Measurements from ENCODE around the gene HPCAL4.

Gene HPCAL4

GRCh38 chr1:39659110-39659509 lies 32.1 kb downstream of the HPCAL4 start:
- no peak overlapping the region for H3K27ac Mint-ChIP-seq
- no peaks in the 10 kb centered on the region for H3K9me3 Mint-ChIP-seq
- H3K27me3 Mint-ChIP-seq: peaks cover 4% of the 10 kb centered on the region
- no peaks in the 10 kb centered on the region for H3K36me3 Mint-ChIP-seq (ENCODE audit: low read depth)
- DNase-seq: no peak
- no peak overlapping the region for H3K4me3 Mint-ChIP-seq
- H3K4me1 Mint-ChIP-seq (ENCODE audit: low read depth): peaks cover 6% of the 10 kb centered on the region

DNA sequence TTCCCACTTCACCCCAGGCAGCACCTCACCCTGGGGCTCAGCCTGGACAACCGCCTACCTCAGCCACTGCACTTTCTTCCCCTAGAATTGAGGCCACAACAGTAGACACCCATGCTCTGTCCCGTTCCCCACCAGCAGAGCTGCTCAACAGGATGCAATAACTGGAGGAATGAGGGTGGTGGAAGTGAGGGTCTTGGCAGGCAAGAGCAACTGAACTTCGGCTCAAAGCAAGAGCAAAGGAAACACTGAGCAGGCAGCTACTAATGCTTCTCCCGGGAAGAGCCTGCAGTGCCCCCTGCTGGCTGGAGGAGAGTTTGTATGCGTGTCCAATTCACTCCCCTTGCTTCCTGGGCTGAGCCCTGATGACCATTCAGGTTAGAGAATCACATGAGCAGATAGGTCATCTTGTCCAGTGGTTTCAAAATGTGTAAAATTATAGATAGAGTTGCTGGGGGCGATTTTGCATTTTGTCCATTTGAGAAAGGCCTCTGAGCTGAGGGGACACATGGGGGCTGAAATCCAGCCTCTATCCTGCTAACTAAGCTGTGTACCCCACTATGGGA lies 33.2 kb downstream of the HPCAL4 start:
- H3K27ac Mint-ChIP-seq: peak overlapping the region; percentile 64
- DNase-seq: peak; percentile 76
- no peaks in the 10 kb centered on the region for H3K36me3 Mint-ChIP-seq (ENCODE audit: low read depth)
- peaks cover 11% of the 10 kb centered on the region for H3K4me1 Mint-ChIP-seq (ENCODE audit: low read depth)
- H3K4me3 Mint-ChIP-seq: no peak overlapping the region
- H3K9me3 Mint-ChIP-seq: no peaks in the 10 kb centered on the region
- H3K27me3 Mint-ChIP-seq: peaks cover 10% of the 10 kb centered on the region

- no peak for DNase-seq
- no peak overlapping the region for H3K27ac Mint-ChIP-seq
- H3K27me3 Mint-ChIP-seq: peaks cover 10% of the 10 kb centered on the region
- no peak overlapping the region for H3K4me3 Mint-ChIP-seq
- no peaks in the 10 kb centered on the region for H3K36me3 Mint-ChIP-seq (ENCODE audit: low read depth)
- peaks cover 11% of the 10 kb centered on the region for H3K4me1 Mint-ChIP-seq (ENCODE audit: low read depth)
- H3K9me3 Mint-ChIP-seq: no peaks in the 10 kb centered on the region
These were observed 33.8 kb downstream of the HPCAL4 start for GRCh38 chr1:39657402-39657801.

- no peak for DNase-seq
- no peak overlapping the region for H3K27ac Mint-ChIP-seq
- no peaks in the 10 kb centered on the region for H3K36me3 Mint-ChIP-seq (ENCODE audit: low read depth)
- peaks cover 11% of the 10 kb centered on the region for H3K4me1 Mint-ChIP-seq (ENCODE audit: low read depth)
- peaks cover 10% of the 10 kb centered on the region for H3K27me3 Mint-ChIP-seq
- no peak overlapping the region for H3K4me3 Mint-ChIP-seq
- H3K9me3 Mint-ChIP-seq: no peaks in the 10 kb centered on the region
These were observed 34.8 kb downstream of the HPCAL4 start for GRCh38 chr1:39656391-39656790.

DNA sequence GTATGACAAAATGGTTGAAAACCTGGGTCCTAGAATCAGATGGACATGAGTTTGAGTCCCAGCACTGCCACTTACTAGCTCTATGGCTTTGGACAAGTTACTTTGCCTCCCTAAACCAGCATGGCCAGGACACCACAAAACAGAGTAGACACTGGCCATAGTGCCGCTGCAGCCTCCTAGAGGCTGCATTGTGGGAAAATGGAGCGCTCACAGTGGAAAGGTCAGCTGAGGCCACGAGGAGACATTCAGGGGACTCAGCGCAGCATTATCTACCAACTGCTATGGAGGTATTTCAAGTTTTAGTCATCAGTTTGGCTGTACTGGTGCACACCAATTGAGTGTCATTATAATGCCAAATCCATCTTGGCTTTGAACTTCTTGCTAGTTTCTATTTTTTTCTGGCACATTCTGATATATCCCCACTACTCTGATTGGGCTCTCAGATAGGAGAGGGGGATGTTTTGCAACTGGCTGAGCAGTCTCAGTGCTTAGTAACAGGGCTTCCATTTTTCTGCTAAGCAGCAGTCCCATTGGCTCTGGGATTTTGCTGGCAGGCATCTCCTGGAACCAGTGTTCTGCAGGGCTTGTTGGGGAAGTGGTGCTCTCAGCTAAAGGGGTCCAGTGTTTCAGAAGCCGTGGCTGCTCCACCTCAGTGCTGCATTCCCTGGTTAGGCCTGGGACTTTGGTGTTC lies 35.5 kb downstream of the HPCAL4 start:
- Mint-ChIP-seq H3K27me3 (peaks cover 10% of the 10 kb centered on the region), H3K4me1 (ENCODE audit: low read depth) (peaks cover 11% of the 10 kb centered on the region), H3K9me3 (no peaks in the 10 kb centered on the region), H3K27ac (no peak overlapping the region), H3K4me3 (no peak overlapping the region), H3K36me3 (ENCODE audit: low read depth) (no peaks in the 10 kb centered on the region)
- no peak for DNase-seq

DNA sequence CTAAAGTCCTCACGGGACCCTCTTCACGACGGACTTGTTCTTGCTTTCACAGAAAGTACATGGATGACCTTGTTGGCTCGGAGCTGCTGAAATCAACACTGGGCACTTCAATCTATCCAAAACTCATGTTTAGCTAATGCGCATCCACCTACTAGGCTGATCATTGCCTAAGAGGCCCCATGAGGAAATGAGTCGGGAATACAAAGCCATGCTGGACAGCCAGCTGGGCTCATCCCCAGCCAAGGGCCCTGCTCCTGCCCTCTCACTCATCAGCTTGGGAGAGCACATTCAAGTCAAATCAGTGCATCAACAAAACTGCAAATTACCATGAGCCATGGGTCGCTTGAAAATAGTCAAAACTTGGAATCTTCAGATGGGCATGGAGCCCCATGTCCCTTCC lies 36.9 kb downstream of the HPCAL4 start:
- DNase-seq: no peak
- Mint-ChIP-seq H3K36me3 (ENCODE audit: low read depth) (no peaks in the 10 kb centered on the region), H3K27me3 (peaks cover 10% of the 10 kb centered on the region), H3K27ac (no peak overlapping the region), H3K9me3 (no peaks in the 10 kb centered on the region), H3K4me3 (no peak overlapping the region), H3K4me1 (ENCODE audit: low read depth) (peaks cover 11% of the 10 kb centered on the region)

DNA sequence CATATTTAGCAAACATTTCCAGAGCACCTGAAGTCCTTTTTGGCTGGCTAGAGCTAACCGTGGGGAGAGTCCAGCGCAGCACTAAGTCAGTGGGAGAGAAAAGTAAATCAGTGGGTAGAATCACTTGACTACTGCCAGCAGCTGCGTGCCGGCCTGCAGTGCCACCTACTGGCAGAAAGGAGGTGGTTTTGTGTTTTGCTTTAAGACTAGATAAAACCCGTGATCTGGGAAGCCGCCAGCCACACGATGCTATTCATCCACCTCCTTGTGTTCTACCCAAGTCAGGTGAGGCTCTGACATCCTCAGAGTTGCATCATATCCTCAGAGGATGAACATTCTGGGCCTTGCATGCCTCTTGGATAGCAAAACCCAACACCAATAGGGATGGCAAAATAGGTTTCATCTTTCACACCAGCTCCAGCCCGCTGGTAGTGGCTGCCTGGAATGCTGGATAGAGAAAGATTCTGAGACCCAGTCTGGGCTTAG lies 37.6 kb downstream of the HPCAL4 start:
- Mint-ChIP-seq H3K4me1 (ENCODE audit: low read depth) (peaks cover 11% of the 10 kb centered on the region), H3K4me3 (no peak overlapping the region), H3K27ac (no peak overlapping the region), H3K9me3 (no peaks in the 10 kb centered on the region), H3K27me3 (peaks cover 10% of the 10 kb centered on the region), H3K36me3 (ENCODE audit: low read depth) (no peaks in the 10 kb centered on the region)
- DNase-seq: peak; percentile 80

DNA sequence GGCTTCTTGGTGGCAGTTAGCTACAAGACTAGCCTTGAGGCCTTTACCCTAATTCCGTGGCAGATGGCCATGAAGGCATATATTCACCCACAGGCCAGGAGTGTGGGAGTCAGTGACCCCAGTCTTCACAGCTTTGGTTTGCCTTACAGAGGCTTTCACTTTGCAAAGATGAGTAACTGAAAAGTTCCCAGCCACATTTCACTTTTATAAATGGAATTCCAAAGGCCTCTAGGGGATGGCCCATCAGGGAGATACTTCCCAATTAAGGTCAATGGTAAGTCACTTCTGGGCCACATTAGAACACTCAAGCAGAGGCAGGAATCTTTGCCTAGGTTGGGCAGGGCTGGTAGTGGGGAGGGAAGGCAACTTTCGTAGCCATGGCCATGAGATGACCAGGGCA lies 38.7 kb downstream of the HPCAL4 start:
- Mint-ChIP-seq H3K9me3 (no peaks in the 10 kb centered on the region), H3K27me3 (peaks cover 10% of the 10 kb centered on the region), H3K36me3 (ENCODE audit: low read depth) (no peaks in the 10 kb centered on the region), H3K27ac (no peak overlapping the region), H3K4me1 (ENCODE audit: low read depth) (peaks cover 5% of the 10 kb centered on the region), H3K4me3 (no peak overlapping the region)
- DNase-seq: no peak

- Mint-ChIP-seq H3K9me3 (no peaks in the 10 kb centered on the region), H3K27ac (no peak overlapping the region), H3K4me1 (ENCODE audit: low read depth) (peaks cover 5% of the 10 kb centered on the region), H3K27me3 (peaks cover 10% of the 10 kb centered on the region), H3K36me3 (ENCODE audit: low read depth) (no peaks in the 10 kb centered on the region), H3K4me3 (no peak overlapping the region)
- DNase-seq: no peak
These were observed 39.1 kb downstream of the HPCAL4 start for GRCh38 chr1:39652105-39652504.

- Mint-ChIP-seq H3K4me1 (ENCODE audit: low read depth) (peaks cover 5% of the 10 kb centered on the region), H3K4me3 (no peak overlapping the region), H3K36me3 (ENCODE audit: low read depth) (no peaks in the 10 kb centered on the region), H3K27me3 (peaks cover 10% of the 10 kb centered on the region), H3K27ac (no peak overlapping the region), H3K9me3 (no peaks in the 10 kb centered on the region)
- DNase-seq: no peak
These were observed 40.8 kb downstream of the HPCAL4 start for GRCh38 chr1:39650431-39650830.

DNA sequence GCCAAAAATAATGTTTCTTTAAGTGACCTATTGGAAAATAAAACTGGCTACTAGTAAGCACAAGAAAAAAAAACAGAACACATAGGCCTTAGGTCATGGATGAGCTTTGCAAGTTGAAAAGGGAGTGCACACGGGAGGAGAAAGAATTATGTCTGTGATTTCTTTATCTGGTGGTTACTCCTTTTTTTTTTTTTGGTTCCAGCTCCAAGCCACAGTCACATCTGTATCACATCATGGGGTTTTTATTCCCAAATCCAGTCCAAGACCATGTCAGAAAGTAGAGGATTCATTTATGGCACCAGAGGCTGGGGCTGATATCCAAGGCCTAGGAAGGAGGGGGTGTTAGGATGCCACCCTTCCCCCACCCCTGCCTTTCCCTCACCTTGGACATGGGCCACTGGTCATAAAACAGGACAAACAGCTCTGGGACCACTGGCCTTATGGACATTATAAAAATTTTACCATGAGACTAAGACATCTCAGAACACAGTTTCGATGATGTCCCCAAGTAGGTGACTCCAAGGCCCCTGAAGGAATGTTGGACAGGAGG lies 41.5 kb downstream of the HPCAL4 start:
- peaks cover 5% of the 10 kb centered on the region for H3K4me1 Mint-ChIP-seq (ENCODE audit: low read depth)
- no peak overlapping the region for H3K27ac Mint-ChIP-seq
- H3K27me3 Mint-ChIP-seq: peaks cover 10% of the 10 kb centered on the region
- H3K9me3 Mint-ChIP-seq: no peaks in the 10 kb centered on the region
- no peak overlapping the region for H3K4me3 Mint-ChIP-seq
- H3K36me3 Mint-ChIP-seq (ENCODE audit: low read depth): no peaks in the 10 kb centered on the region
- DNase-seq: no peak

DNA sequence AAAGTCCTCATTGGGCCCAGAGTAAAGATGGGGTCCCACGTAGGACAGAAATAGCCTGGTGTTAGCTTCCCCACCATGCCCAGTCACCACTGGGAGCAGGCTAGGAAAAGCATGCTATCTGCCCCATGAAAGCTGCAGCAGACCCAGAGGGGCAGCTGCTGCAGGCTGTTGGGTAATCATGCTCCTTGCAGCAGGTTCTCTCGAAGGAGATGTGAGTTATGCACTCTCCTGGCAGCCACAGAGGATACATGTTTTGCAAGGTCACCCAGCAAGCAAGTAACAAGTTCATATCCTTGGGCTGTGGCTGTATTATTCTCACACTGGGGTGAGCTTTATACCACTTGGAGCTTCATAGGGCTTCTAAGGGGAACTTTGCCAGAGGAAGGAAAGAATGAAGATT lies 42.7 kb downstream of the HPCAL4 start:
- H3K27me3 Mint-ChIP-seq: no peaks in the 10 kb centered on the region
- DNase-seq: no peak
- no peak overlapping the region for H3K27ac Mint-ChIP-seq
- H3K4me3 Mint-ChIP-seq: no peak overlapping the region
- peaks cover 2% of the 10 kb centered on the region for H3K4me1 Mint-ChIP-seq (ENCODE audit: low read depth)
- H3K36me3 Mint-ChIP-seq (ENCODE audit: low read depth): no peaks in the 10 kb centered on the region
- H3K9me3 Mint-ChIP-seq: no peaks in the 10 kb centered on the region

GRCh38 chr1:39647247-39647646 lies 44.0 kb downstream of the HPCAL4 start:
- no peaks in the 10 kb centered on the region for H3K9me3 Mint-ChIP-seq
- H3K4me1 Mint-ChIP-seq (ENCODE audit: low read depth): no peaks in the 10 kb centered on the region
- no peak overlapping the region for H3K27ac Mint-ChIP-seq
- no peak for DNase-seq
- no peaks in the 10 kb centered on the region for H3K27me3 Mint-ChIP-seq
- no peaks in the 10 kb centered on the region for H3K36me3 Mint-ChIP-seq (ENCODE audit: low read depth)
- H3K4me3 Mint-ChIP-seq: no peak overlapping the region

- no peak overlapping the region for H3K4me3 Mint-ChIP-seq
- no peak overlapping the region for H3K27ac Mint-ChIP-seq
- no peaks in the 10 kb centered on the region for H3K27me3 Mint-ChIP-seq
- DNase-seq: no peak
- no peaks in the 10 kb centered on the region for H3K9me3 Mint-ChIP-seq
- H3K36me3 Mint-ChIP-seq (ENCODE audit: low read depth): no peaks in the 10 kb centered on the region
- no peaks in the 10 kb centered on the region for H3K4me1 Mint-ChIP-seq (ENCODE audit: low read depth)
These were observed 44.8 kb downstream of the HPCAL4 start for GRCh38 chr1:39646232-39647081.

Measured in activated T-cell treated with anti-CD3 and anti-CD28 coated beads, Interleukin-2, amount 50 U/mL, for 24 hours (primary cell).